ENCODE results near the gene GPR183.

GPR183 gene

GRCh38 chr13:99332456-99332855, 25.3 kb upstream of the GPR183 start:
- DNase-seq (ENCODE audit: low read depth in 1 of 2, low spot score in 1 of 2): no peak
- in situ Hi-C loops (cut with HindIII; ENCODE audit: low pct_unique_long_range_greater_than_20kb, low sequenced_read_pairs): no loop called here
- TF ChIP-seq JUND (IDR thresholded peaks at IDR 0.05; ENCODE audit: low read depth): no peak

GRCh38 chr13:99331881-99332293, 24.7 kb upstream of the GPR183 start:
- in situ Hi-C loops (cut with HindIII; ENCODE audit: low pct_unique_long_range_greater_than_20kb, low sequenced_read_pairs): no loop called here
- TF ChIP-seq JUND (IDR thresholded peaks at IDR 0.05; ENCODE audit: low read depth): no peak
- no peak for DNase-seq (ENCODE audit: low read depth in 1 of 2, low spot score in 1 of 2)

GRCh38 chr13:99330942-99331341, 23.7 kb upstream of the GPR183 start:
- in situ Hi-C loops (cut with HindIII; ENCODE audit: low pct_unique_long_range_greater_than_20kb, low sequenced_read_pairs): no loop called here
- no peak for DNase-seq (ENCODE audit: low read depth in 1 of 2, low spot score in 1 of 2)
- no peak for TF ChIP-seq JUND (IDR thresholded peaks at IDR 0.05; ENCODE audit: low read depth)

GRCh38 chr13:99329477-99329876, 22.3 kb upstream of the GPR183 start:
- no peak for DNase-seq (ENCODE audit: low read depth in 1 of 2, low spot score in 1 of 2)
- TF ChIP-seq JUND (IDR thresholded peaks at IDR 0.05; ENCODE audit: low read depth): no peak
- in situ Hi-C loops (cut with HindIII; ENCODE audit: low pct_unique_long_range_greater_than_20kb, low sequenced_read_pairs): no loop called here

- TF ChIP-seq JUND (IDR thresholded peaks at IDR 0.05; ENCODE audit: low read depth): no peak
- no peak for DNase-seq (ENCODE audit: low read depth in 1 of 2, low spot score in 1 of 2)
- in situ Hi-C loops (cut with HindIII; ENCODE audit: low pct_unique_long_range_greater_than_20kb, low sequenced_read_pairs): no loop called here
Observed at GRCh38 chr13:99327761-99328160, 20.6 kb upstream of the GPR183 start.

GRCh38 chr13:99327126-99327525, 19.9 kb upstream of the GPR183 start:
- DNase-seq (ENCODE audit: low read depth in 1 of 2, low spot score in 1 of 2): no peak
- TF ChIP-seq JUND (IDR thresholded peaks at IDR 0.05; ENCODE audit: low read depth): no peak
- in situ Hi-C loops (cut with HindIII; ENCODE audit: low pct_unique_long_range_greater_than_20kb, low sequenced_read_pairs): no loop called here

- in situ Hi-C loops (cut with HindIII; ENCODE audit: low pct_unique_long_range_greater_than_20kb, low sequenced_read_pairs): no loop called here
- DNase-seq (ENCODE audit: low read depth in 1 of 2, low spot score in 1 of 2): no peak
- no peak for TF ChIP-seq JUND (IDR thresholded peaks at IDR 0.05; ENCODE audit: low read depth)
Observed at GRCh38 chr13:99326012-99326411, 18.8 kb upstream of the GPR183 start.

GRCh38 chr13:99323488-99323887, 16.3 kb upstream of the GPR183 start:
- TF ChIP-seq JUND (IDR thresholded peaks at IDR 0.05; ENCODE audit: low read depth): no peak
- no peak for DNase-seq (ENCODE audit: low read depth in 1 of 2, low spot score in 1 of 2)
- in situ Hi-C loops (cut with HindIII; ENCODE audit: low pct_unique_long_range_greater_than_20kb, low sequenced_read_pairs): no loop called here

- TF ChIP-seq JUND (IDR thresholded peaks at IDR 0.05; ENCODE audit: low read depth): no peak
- no peak for DNase-seq (ENCODE audit: low read depth in 1 of 2, low spot score in 1 of 2)
- in situ Hi-C loops (cut with HindIII; ENCODE audit: low pct_unique_long_range_greater_than_20kb, low sequenced_read_pairs): no loop called here
Observed at GRCh38 chr13:99322297-99323103, 15.3 kb upstream of the GPR183 start.

GRCh38 chr13:99321709-99322108, 14.5 kb upstream of the GPR183 start:
- DNase-seq (ENCODE audit: low read depth in 1 of 2, low spot score in 1 of 2): no peak
- in situ Hi-C loops (cut with HindIII; ENCODE audit: low pct_unique_long_range_greater_than_20kb, low sequenced_read_pairs): no loop called here
- no peak for TF ChIP-seq JUND (IDR thresholded peaks at IDR 0.05; ENCODE audit: low read depth)

- in situ Hi-C loops (cut with HindIII; ENCODE audit: low pct_unique_long_range_greater_than_20kb, low sequenced_read_pairs): no loop called here
- DNase-seq (ENCODE audit: low read depth in 1 of 2, low spot score in 1 of 2): no peak
- no peak for TF ChIP-seq JUND (IDR thresholded peaks at IDR 0.05; ENCODE audit: low read depth)
Observed at GRCh38 chr13:99320693-99321481, 13.7 kb upstream of the GPR183 start.

- in situ Hi-C loops (cut with HindIII; ENCODE audit: low pct_unique_long_range_greater_than_20kb, low sequenced_read_pairs): no loop called here
- DNase-seq (ENCODE audit: low read depth in 1 of 2, low spot score in 1 of 2): no peak
- TF ChIP-seq JUND (IDR thresholded peaks at IDR 0.05; ENCODE audit: low read depth): no peak
Observed at GRCh38 chr13:99316657-99317256, 9.6 kb upstream of the GPR183 start.

GRCh38 chr13:99316224-99316623, 9.0 kb upstream of the GPR183 start:
- no peak for TF ChIP-seq JUND (IDR thresholded peaks at IDR 0.05; ENCODE audit: low read depth)
- in situ Hi-C loops (cut with HindIII; ENCODE audit: low pct_unique_long_range_greater_than_20kb, low sequenced_read_pairs): no loop called here
- DNase-seq (ENCODE audit: low read depth in 1 of 2, low spot score in 1 of 2): no peak

Data from T47D (cell line).